Upper lobe of left lung (tissue), 6 donors: Measurements from ENCODE around the gene PRSS57. TPM values are rescaled to one million over a fixed set of nuclear protein-coding genes. Genes with fewer than 3 reads are reported as not detected.

Experiments
- ATAC-seq, 2 donors: fragments of 200-7000 bp; cut with Tn5 transposase; one replicate each; pipeline ENCODE4 v1.9.1; 2022; ENCODE audit warnings: mild to moderate bottlenecking in 2 of 2, moderate library complexity in 2 of 2; ENCODE audit not compliant: low FRiP score in 2 of 2
- DNase-seq, 2 donors: peaks; one replicate each; pipeline ENCODE4 v3.0.0-alpha.2; 2019 to 2020
- H3K27ac ChIP-seq, 4 donors: fragments of 200-600 bp; sonication (generic); one replicate each; pipeline ENCODE4 v1.5.1; 2016 to 2019
- H3K27me3 ChIP-seq, 4 donors: fragments of 200-600 bp; sonication (generic); one replicate each; pipeline ENCODE4 v1.5.1; 2017 to 2019
- H3K36me3 ChIP-seq, 4 donors: fragments of 200-600 bp; sonication (generic); one replicate each; pipeline ENCODE4 v1.5.1; 2016 to 2019
- H3K4me1 ChIP-seq, 4 donors: fragments of 200-600 bp; sonication (generic); one replicate each; pipeline ENCODE4 v1.5.1; 2018 to 2019
- H3K4me3 ChIP-seq, 4 donors: fragments of 200-600 bp; sonication (generic); one replicate each; pipeline ENCODE4 v1.5.1; 2017 to 2019; ENCODE audit warnings: mild to moderate bottlenecking in 2 of 4, moderate library complexity in 1 of 4
- H3K9me3 ChIP-seq, 4 donors: fragments of 200-600 bp; sonication (generic); one replicate each; pipeline ENCODE4 v1.5.1; 2018 to 2019
- EP300 ChIP-seq, 4 donors: sonication (generic); formaldehyde crosslinking; IDR thresholded peaks; one replicate each; pipeline ENCODE4 v1.5.1; 2017; ENCODE audit warnings: antibody characterized with exemption in 4 of 4, control low read depth in 2 of 4
- POLR2A ChIP-seq, 4 donors: fragments of 450-650 bp; IDR thresholded peaks; one replicate each; pipeline ENCODE4 v1.5.1; 2016 to 2017; ENCODE audit warnings: antibody characterized with exemption in 4 of 4, mild to moderate bottlenecking in 2 of 4
- POLR2AphosphoS5 ChIP-seq, 2 donors: sonication (generic); formaldehyde crosslinking; IDR thresholded peaks; one replicate each; pipeline ENCODE4 v1.5.1; 2017; ENCODE audit warnings: antibody characterized with exemption in 2 of 2
- WGBS, 2 donors: methylation state at CpG; one replicate each; pipeline ENCODE4 v1.1.5; 2017 to 2018; 5-methylcytosine and 5-hydroxymethylcytosine counted together
- total RNA-seq, 6 donors: library from RNA; depleted of rRNA in 4 of 6; stranded (reverse); fragments of >200 nt in 4 of 6; gene quantifications; one replicate each; pipeline versions ENCODE4 v1.1.0 to v1.2.1, GENCODE V29; 2016 to 2021
- TF ChIP-seq, protein P1 (sequence below), 6 experiments: fragments of 450-650 bp in 4 of 6; fragments of 200-600 bp in 2 of 6; sonication (generic) in 2 of 6; IDR thresholded peaks; one replicate each; pipeline ENCODE4 v1.5.1; 2016 to 2019; ENCODE audit warnings: antibody characterized with exemption in 6 of 6
- donor health status: DM: no; HTN: no; CAD: no; lungs with moderate emphysema.
- donor health status: DM: no; HTN: yes; CAD: no; lungs with severe emphysema.

Gene PRSS57
- total RNA-seq, 6 donors from 2014 or later = 0.37 to 0.46 TPM; not detected in 4

DNA sequence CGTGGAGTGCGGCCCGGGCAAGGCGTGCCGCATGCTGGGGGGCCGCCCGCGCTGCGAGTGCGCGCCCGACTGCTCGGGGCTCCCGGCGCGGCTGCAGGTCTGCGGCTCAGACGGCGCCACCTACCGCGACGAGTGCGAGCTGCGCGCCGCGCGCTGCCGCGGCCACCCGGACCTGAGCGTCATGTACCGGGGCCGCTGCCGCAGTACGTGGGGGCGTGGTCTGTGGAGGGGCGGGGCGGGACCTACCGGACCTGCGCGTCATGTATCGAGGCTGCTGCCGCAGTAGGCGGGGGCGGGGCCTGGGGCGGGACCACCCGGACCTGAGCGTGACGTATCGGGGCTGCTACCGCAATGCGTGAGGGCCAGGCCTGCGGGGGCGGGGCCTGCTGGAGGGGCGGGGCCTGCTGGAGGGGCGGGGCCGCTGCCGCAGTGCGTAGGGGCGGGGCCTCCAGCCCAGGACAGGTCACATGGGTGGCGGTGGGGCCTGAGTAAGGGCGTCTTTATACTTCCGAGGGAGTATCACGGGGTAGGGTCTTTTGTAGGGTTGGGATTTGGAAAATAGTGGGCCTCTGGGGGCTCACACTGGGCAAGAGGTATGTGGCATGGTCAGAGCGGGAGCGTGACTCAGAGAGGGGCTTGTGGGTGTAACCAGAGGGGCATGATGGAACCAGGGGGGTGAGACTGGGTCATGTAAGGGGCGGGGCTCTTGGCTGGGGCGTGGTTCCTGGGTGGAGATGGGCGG is 14.8 kb downstream of the PRSS57 start:
- Histone ChIP-seq H3K9me3 (no peaks in the 10 kb centered on the region), H3K4me3 (peak overlapping the region; percentile 55 to 91 (median 84)), H3K4me1 (peaks cover 31 to 57% (median 39%) of the 10 kb centered on the region in 4 donors), H3K36me3 (peaks cover 0 to 13% (median 0%) of the 10 kb centered on the region in 4 donors), H3K27ac (peak overlapping the region; percentile 92 to 97 (median 93)), H3K27me3 (peaks cover 0 to 4% (median 0%) of the 10 kb centered on the region in 4 donors)
- ATAC-seq = peak; percentile 91 to 95
- DNase-seq = peak; percentile 100
- WGBS, 2 donors = 1 to 2% methylated on average over 13 to 17 of the region's 70 CpGs
- TF ChIP-seq POLR2A (IDR thresholded peaks at IDR 0.05) (peak in 3 of 4 donors; percentile 58 to 90 (median 88)), EP300 (IDR thresholded peaks at IDR 0.05) (no peak), POLR2AphosphoS5 (IDR thresholded peaks at IDR 0.05) (peak; percentile 76 to 84)
- TF ChIP-seq, protein P1, sequence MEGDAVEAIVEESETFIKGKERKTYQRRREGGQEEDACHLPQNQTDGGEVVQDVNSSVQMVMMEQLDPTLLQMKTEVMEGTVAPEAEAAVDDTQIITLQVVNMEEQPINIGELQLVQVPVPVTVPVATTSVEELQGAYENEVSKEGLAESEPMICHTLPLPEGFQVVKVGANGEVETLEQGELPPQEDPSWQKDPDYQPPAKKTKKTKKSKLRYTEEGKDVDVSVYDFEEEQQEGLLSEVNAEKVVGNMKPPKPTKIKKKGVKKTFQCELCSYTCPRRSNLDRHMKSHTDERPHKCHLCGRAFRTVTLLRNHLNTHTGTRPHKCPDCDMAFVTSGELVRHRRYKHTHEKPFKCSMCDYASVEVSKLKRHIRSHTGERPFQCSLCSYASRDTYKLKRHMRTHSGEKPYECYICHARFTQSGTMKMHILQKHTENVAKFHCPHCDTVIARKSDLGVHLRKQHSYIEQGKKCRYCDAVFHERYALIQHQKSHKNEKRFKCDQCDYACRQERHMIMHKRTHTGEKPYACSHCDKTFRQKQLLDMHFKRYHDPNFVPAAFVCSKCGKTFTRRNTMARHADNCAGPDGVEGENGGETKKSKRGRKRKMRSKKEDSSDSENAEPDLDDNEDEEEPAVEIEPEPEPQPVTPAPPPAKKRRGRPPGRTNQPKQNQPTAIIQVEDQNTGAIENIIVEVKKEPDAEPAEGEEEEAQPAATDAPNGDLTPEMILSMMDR (IDR thresholded peaks at IDR 0.05) = peak; percentile 55 to 88 (median 78)

DNA sequence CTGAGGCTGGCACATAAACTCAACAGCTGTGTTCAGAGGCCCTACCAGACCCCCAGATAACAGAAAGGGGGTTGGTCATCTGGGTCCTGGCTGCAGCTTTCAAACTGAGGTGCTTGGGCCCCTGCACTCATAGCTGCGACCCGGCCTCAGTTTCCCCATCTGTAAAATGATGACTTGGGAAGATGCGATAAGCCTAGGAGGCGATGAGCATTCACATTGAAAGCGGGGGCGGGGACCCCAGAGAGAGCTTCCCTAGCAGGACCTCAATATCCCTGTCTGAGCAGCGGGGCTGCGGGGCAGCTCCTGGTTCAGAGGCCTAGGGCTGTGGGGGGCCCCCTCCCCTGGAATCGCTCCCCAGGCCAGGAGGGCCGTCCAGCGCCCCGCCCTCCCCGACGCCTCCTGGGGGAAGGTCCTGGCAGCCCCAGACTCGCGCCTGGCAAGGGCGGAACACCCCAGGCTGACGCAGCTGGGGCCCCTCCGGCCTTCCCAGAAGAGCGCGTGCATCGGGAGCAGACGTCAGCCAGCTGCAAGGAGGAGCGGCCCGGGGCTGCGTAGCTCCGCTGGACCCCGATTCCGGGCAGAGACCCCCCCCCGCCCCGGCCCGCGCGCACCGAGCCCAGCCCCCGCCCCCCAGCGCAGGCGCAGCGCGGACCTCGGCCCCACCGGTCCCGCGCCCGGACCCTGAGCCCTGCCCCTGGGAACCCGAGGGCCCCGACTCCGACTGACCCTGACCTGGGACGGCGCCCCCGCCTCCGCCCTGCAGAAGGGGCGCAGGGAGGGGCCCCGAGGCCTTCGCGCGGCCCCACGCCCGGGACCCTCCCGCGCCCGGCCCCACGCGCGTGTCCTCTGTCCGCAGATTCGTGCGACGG is 15.6 kb downstream of the PRSS57 start:
- Histone ChIP-seq H3K4me1 (peaks cover 34 to 65% (median 43%) of the 10 kb centered on the region in 4 donors), H3K9me3 (no peaks in the 10 kb centered on the region), H3K27ac (peak overlapping the region; percentile 92 to 97 (median 93)), H3K36me3 (peaks cover 0 to 13% (median 0%) of the 10 kb centered on the region in 4 donors), H3K27me3 (peaks cover 0 to 4% (median 0%) of the 10 kb centered on the region in 4 donors), H3K4me3 (peak overlapping the region; percentile 55 to 91 (median 84))
- TF ChIP-seq POLR2AphosphoS5 (IDR thresholded peaks at IDR 0.05) (peak; percentile 60 to 77), EP300 (IDR thresholded peaks at IDR 0.05) (peak in 3 of 4 donors; percentile 71 to 89 (median 78)), POLR2A (IDR thresholded peaks at IDR 0.05) (no peak)
- TF ChIP-seq, protein P1 (IDR thresholded peaks at IDR 0.05) = no peak
- WGBS, 2 donors = 49 to 53% methylated on average over 4 to 6 of the region's 69 CpGs
- DNase-seq (peak; percentile 57 to 92), ATAC-seq (peak in 1 of 2 donors; percentile 38)

DNA sequence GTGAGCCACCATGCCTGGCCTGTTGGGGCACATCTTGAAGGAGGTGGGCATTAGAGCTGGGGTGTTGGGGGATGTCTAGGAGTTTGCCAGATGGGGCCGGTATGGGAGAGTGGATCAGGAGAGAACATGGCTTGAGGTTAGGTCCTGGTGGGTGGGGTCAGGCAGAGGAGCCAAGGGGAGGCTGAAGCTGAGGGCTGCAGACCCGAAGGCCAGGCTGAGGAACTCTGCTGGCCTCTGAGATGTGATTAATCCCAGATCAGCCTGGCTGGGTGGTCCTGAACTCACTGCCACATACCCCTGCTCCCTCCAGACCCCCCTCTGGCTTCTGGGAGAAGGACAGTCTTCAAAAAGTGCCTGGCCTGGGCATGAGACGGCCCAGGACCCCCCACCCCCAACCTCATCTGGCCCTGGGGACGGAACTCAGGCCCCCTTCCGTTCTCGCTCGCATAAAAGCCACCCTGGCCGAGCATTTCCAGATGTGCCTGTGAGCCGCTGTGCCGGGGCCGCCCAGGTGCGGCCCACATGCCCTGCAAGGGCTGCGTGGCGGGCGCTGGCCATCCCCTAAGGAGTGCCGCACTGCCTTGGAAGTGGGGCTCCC is 16.4 kb downstream of the PRSS57 start:
- H3K4me1 ChIP-seq = peaks cover 34 to 65% (median 46%) of the 10 kb centered on the region in 4 donors
- ATAC-seq = no peak

DNA sequence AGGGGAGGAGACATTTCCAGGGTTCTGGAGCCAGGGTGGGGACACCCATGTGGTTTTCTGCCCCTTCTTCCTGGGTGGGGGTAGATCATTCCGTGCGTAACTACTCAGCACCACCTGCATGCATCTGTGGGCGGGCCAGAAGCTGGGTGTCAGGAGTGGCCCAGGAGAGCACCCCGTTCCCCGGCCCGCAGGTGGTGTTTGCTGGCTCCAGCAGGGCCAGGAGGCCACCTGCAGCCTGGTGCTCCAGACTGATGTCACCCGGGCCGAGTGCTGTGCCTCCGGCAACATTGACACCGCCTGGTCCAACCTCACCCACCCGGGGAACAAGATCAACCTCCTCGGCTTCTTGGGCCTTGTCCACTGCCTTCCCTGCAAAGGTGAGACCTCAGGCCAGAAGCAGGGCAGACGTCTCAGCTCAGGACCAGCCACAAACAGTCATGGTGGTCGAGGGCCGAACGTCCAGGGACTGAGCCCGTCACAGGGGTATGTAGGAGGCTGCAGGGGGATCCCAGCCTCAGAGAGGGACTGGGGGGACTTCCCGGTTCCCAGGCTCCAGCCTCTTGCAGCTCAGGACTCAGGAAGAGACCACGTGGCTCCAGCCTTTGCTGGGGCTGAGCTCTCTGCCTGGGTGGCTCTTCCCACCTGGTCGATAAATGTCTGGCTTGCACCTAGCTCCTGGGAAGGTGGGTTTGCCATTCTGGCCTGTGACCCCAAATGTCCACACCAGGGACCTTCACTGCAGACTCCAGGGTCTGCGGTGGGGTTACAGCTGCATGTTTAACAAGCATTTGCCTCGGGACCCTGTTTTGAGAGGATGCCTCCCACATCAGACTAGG is 17.4 kb downstream of the PRSS57 start:
- no peak for TF ChIP-seq EP300 (IDR thresholded peaks at IDR 0.05)
- no peak for TF ChIP-seq POLR2A (IDR thresholded peaks at IDR 0.05)
- no peak for TF ChIP-seq POLR2AphosphoS5 (IDR thresholded peaks at IDR 0.05)
- TF ChIP-seq, protein P1 (IDR thresholded peaks at IDR 0.05) = no peak
- Histone ChIP-seq H3K36me3 (peaks cover 0 to 13% (median 0%) of the 10 kb centered on the region in 4 donors), H3K27me3 (peaks cover 0 to 4% (median 0%) of the 10 kb centered on the region in 4 donors), H3K4me3 (peak overlapping the region; percentile 35 to 77 (median 54)), H3K4me1 (peaks cover 34 to 65% (median 46%) of the 10 kb centered on the region in 4 donors), H3K9me3 (no peaks in the 10 kb centered on the region), H3K27ac (peak overlapping the region; percentile 84 to 95 (median 90))
- DNase-seq (peak; percentile 40 to 79), ATAC-seq (no peak)
- 45 to 64% methylated on average over 5 to 16 of the region's 22 CpGs for WGBS, 2 donors

More for the DNA sequence above, 16.4 kb downstream of the PRSS57 start:
- H3K4me3 ChIP-seq = peak overlapping the region in 3 of 4 donors; percentile 77 to 91 (median 91)
- H3K36me3 ChIP-seq = peaks cover 0 to 13% (median 0%) of the 10 kb centered on the region in 4 donors
- DNase-seq = peak in 1 of 2 donors; percentile 84
- WGBS, 2 donors = 94 to 96% methylated on average over 5 to 7 of the region's 16 CpGs
- H3K27ac ChIP-seq = peak overlapping the region; percentile 92 to 97 (median 93)
- H3K9me3 ChIP-seq = no peaks in the 10 kb centered on the region
- no peak for TF ChIP-seq EP300 (IDR thresholded peaks at IDR 0.05)
- peaks cover 0 to 4% (median 0%) of the 10 kb centered on the region in 4 donors for H3K27me3 ChIP-seq
